HEK293 (cell line): ENCODE data around the gene BLVRB.

ENCODE experiments used
- REST ChIP-seq: fragments of 450-650 bp; formaldehyde crosslinking; IDR thresholded peaks from 2 replicates; pipeline ENCODE4 v1.5.1; 2016; ENCODE audit warnings: missing biosample characterization, missing genetic modification characterization
- ZNF518A ChIP-seq: fragments of 450-650 bp; formaldehyde crosslinking; conservative IDR thresholded peaks from 2 replicates; pipeline ENCODE4 v1.5.1; 2016; ENCODE audit warnings: low read depth, missing biosample characterization, missing genetic modification characterization
- TF ChIP-seq, protein P1 (sequence below): fragments of 450-650 bp; formaldehyde crosslinking; IDR thresholded peaks from 2 replicates; pipeline ENCODE4 v1.5.1; 2016; ENCODE audit warnings: missing biosample characterization, missing genetic modification characterization
- TF ChIP-seq, protein P2 (sequence below): fragments of 450-650 bp; formaldehyde crosslinking; IDR thresholded peaks from 2 replicates; pipeline ENCODE4 v1.5.1; 2016; ENCODE audit warnings: missing biosample characterization, missing genetic modification characterization

- TF ChIP-seq, protein P1, sequence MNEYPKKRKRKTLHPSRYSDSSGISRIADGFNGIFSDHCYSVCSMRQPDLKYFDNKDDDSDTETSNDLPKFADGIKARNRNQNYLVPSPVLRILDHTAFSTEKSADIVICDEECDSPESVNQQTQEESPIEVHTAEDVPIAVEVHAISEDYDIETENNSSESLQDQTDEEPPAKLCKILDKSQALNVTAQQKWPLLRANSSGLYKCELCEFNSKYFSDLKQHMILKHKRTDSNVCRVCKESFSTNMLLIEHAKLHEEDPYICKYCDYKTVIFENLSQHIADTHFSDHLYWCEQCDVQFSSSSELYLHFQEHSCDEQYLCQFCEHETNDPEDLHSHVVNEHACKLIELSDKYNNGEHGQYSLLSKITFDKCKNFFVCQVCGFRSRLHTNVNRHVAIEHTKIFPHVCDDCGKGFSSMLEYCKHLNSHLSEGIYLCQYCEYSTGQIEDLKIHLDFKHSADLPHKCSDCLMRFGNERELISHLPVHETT, result no peak
- no peak for TF ChIP-seq REST (tag by site-specific recombination)
- TF ChIP-seq ZNF518A (tag by site-specific recombination), result no peak
- TF ChIP-seq, protein P2, sequence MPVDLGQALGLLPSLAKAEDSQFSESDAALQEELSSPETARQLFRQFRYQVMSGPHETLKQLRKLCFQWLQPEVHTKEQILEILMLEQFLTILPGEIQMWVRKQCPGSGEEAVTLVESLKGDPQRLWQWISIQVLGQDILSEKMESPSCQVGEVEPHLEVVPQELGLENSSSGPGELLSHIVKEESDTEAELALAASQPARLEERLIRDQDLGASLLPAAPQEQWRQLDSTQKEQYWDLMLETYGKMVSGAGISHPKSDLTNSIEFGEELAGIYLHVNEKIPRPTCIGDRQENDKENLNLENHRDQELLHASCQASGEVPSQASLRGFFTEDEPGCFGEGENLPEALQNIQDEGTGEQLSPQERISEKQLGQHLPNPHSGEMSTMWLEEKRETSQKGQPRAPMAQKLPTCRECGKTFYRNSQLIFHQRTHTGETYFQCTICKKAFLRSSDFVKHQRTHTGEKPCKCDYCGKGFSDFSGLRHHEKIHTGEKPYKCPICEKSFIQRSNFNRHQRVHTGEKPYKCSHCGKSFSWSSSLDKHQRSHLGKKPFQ, result no peak
Measured at GRCh38 chr19:40513345-40513678, 47.8 kb upstream of the BLVRB start.
